HEK293 (cell line): ENCODE results near the gene CTIF.

Experiments used
- CTCF ChIA-PET: fragments of 350-600 bp; formaldehyde crosslinking; extraction: SDS; loops from one replicate; lab custom pipeline; 2021; ENCODE audit warnings: antibody characterized with exemption; lab: Yijun Ruan, JAX
- POLR2A ChIA-PET: fragments of 300-600 bp; formaldehyde crosslinking; extraction: SDS; loops from one replicate; lab custom pipeline; 2020; ENCODE audit warnings: antibody characterized with exemption, inconsistent platforms; lab: Yijun Ruan, JAX
- H3K27ac ChIP-seq: fragments of 200-500 bp; sonication (Bioruptor generic); 2 replicates; pipeline ENCODE4 v1.5.1; 2014; ENCODE audit warnings: low read depth, low read length, control low read depth, inconsistent platforms; ENCODE audit errors: extremely low read depth
- H3K36me3 ChIP-seq, 2 experiments: fragments of 200-500 bp in 1 of 2; sonication (Bioruptor generic) in 1 of 2; 1 replicate in 1 of 2; 2 replicates in 1 of 2; pipeline ENCODE4 v1.5.1; 2014 to 2017; ENCODE audit warnings: inconsistent platforms in 2 of 2, low read length in 2 of 2; ENCODE audit not compliant: control insufficient read depth in 2 of 2, insufficient read depth in 1 of 2
- H3K4me1 ChIP-seq: fragments of 200-500 bp; sonication (Bioruptor generic); 2 replicates; pipeline ENCODE4 v1.5.1; 2014; ENCODE audit warnings: mild to moderate bottlenecking, low read length, inconsistent platforms; ENCODE audit not compliant: control insufficient read depth, insufficient read depth
- H3K4me3 ChIP-seq: 2 replicates; pipeline ENCODE4 v1.5.1; 2011; ENCODE audit warnings: low read depth, mild to moderate bottlenecking, control low read depth, low read length, moderate library complexity
- H3K9me3 ChIP-seq: fragments of 200-500 bp; sonication (Bioruptor generic); 2 replicates; pipeline ENCODE4 v1.5.1; 2014; ENCODE audit warnings: low read depth, low read length, inconsistent platforms; ENCODE audit not compliant: control insufficient read depth, insufficient read depth
- ATF2 ChIP-seq: fragments of 450-650 bp; formaldehyde crosslinking; IDR thresholded peaks from 2 replicates; pipeline ENCODE4 v1.5.1; 2016; ENCODE audit warnings: missing biosample characterization, missing genetic modification characterization, low read depth
- FEZF1 ChIP-seq: fragments of 450-650 bp; formaldehyde crosslinking; IDR thresholded peaks from 2 replicates; pipeline ENCODE4 v1.5.1; 2016; ENCODE audit warnings: missing biosample characterization, missing genetic modification characterization
- HOXD13 ChIP-seq: sonication (generic); formaldehyde crosslinking; IDR thresholded peaks from 2 replicates; pipeline ENCODE4 v1.8.0; 2022; ENCODE audit warnings: missing genetic modification reagents, borderline replicate concordance
- MYNN ChIP-seq: fragments of 450-650 bp; formaldehyde crosslinking; IDR thresholded peaks from 2 replicates; pipeline ENCODE4 v1.5.1; 2016; ENCODE audit warnings: missing biosample characterization, missing genetic modification characterization, borderline replicate concordance
- SCRT1 ChIP-seq: fragments of 450-650 bp; formaldehyde crosslinking; IDR thresholded peaks from 2 replicates; pipeline ENCODE4 v1.5.1; 2016; ENCODE audit warnings: missing biosample characterization, missing genetic modification characterization, borderline replicate concordance
- SP7 ChIP-seq: fragments of 450-650 bp; formaldehyde crosslinking; IDR thresholded peaks from 2 replicates; pipeline ENCODE4 v1.5.1; 2016; ENCODE audit warnings: missing biosample characterization, missing genetic modification characterization
- ZBTB11 ChIP-seq: fragments of 450-650 bp; formaldehyde crosslinking; conservative IDR thresholded peaks from 2 replicates; pipeline ENCODE4 v1.5.1; 2016; ENCODE audit warnings: low read depth, missing biosample characterization, missing genetic modification characterization
- ZBTB26 ChIP-seq: fragments of 450-650 bp; formaldehyde crosslinking; optimal IDR thresholded peaks from 2 replicates; pipeline ENCODE3; 2016; ENCODE audit warnings: missing biosample characterization, mild to moderate bottlenecking, missing genetic modification characterization
- ZBTB6 ChIP-seq: fragments of 450-650 bp; formaldehyde crosslinking; IDR thresholded peaks from 2 replicates; pipeline ENCODE4 v1.5.1; 2017; ENCODE audit warnings: missing biosample characterization, missing genetic modification characterization
- ZNF114 ChIP-seq: fragments of 450-650 bp; formaldehyde crosslinking; IDR thresholded peaks from 2 replicates; pipeline ENCODE4 v1.5.0; 2017; ENCODE audit warnings: missing biosample characterization, missing genetic modification characterization
- ZNF132 ChIP-seq: fragments of 450-650 bp; formaldehyde crosslinking; IDR thresholded peaks from 2 replicates; pipeline ENCODE4 v1.5.1; 2017; ENCODE audit warnings: missing biosample characterization, missing genetic modification characterization, borderline replicate concordance
- ZNF223 ChIP-seq: fragments of 450-650 bp; formaldehyde crosslinking; IDR thresholded peaks from 2 replicates; pipeline ENCODE4 v1.5.1; 2016; ENCODE audit warnings: missing biosample characterization, missing genetic modification characterization
- ZNF37A ChIP-seq: fragments of 450-650 bp; IDR thresholded peaks from 2 replicates; pipeline ENCODE4 v1.5.1; 2018; ENCODE audit warnings: missing biosample characterization, missing genetic modification characterization
- ZNF398 ChIP-seq: fragments of 450-650 bp; formaldehyde crosslinking; IDR thresholded peaks from 2 replicates; pipeline ENCODE4 v1.5.1; 2017; ENCODE audit warnings: missing biosample characterization, missing genetic modification characterization
- ZNF404 ChIP-seq: fragments of 450-650 bp; formaldehyde crosslinking; IDR thresholded peaks from 2 replicates; pipeline ENCODE4 v1.5.1; 2017; ENCODE audit warnings: missing biosample characterization, missing genetic modification characterization
- ZNF449 ChIP-seq: fragments of 450-650 bp; formaldehyde crosslinking; IDR thresholded peaks from 2 replicates; pipeline ENCODE4 v1.5.1; 2017; ENCODE audit warnings: missing biosample characterization, mild to moderate bottlenecking, missing genetic modification characterization, moderate library complexity
- ZNF473 ChIP-seq: fragments of 450-650 bp; formaldehyde crosslinking; IDR thresholded peaks from 2 replicates; pipeline ENCODE4 v1.5.1; 2017; ENCODE audit warnings: missing biosample characterization, missing genetic modification characterization
- ZNF501 ChIP-seq: fragments of 450-650 bp; formaldehyde crosslinking; IDR thresholded peaks from 2 replicates; pipeline ENCODE4 v1.5.1; 2016; ENCODE audit warnings: missing biosample characterization, missing genetic modification characterization
- ZNF521 ChIP-seq: fragments of 450-650 bp; formaldehyde crosslinking; IDR thresholded peaks from 2 replicates; pipeline ENCODE4 v1.5.1; 2017; ENCODE audit warnings: missing biosample characterization, mild to moderate bottlenecking, missing genetic modification characterization
- ZNF558 ChIP-seq: fragments of 450-650 bp; formaldehyde crosslinking; IDR thresholded peaks from 2 replicates; pipeline ENCODE4 v1.5.1; 2016; ENCODE audit warnings: missing biosample characterization, missing genetic modification characterization
- ZNF585B ChIP-seq: fragments of 450-650 bp; formaldehyde crosslinking; IDR thresholded peaks from 2 replicates; pipeline ENCODE4 v1.5.1; 2016; ENCODE audit warnings: missing biosample characterization, missing genetic modification characterization
- ZNF624 ChIP-seq: fragments of 450-650 bp; formaldehyde crosslinking; IDR thresholded peaks from 2 replicates; pipeline ENCODE4 v1.5.1; 2017; ENCODE audit warnings: missing biosample characterization, missing genetic modification characterization
- ZNF660 ChIP-seq: fragments of 450-650 bp; IDR thresholded peaks from 2 replicates; pipeline ENCODE4 v1.5.1; 2018; ENCODE audit warnings: missing biosample characterization, mild to moderate bottlenecking, missing genetic modification characterization
- ZNF707 ChIP-seq: fragments of 450-650 bp; formaldehyde crosslinking; IDR thresholded peaks from 2 replicates; pipeline ENCODE4 v1.5.1; 2016; ENCODE audit warnings: missing biosample characterization, missing genetic modification characterization
- ZNF76 ChIP-seq: fragments of 450-650 bp; formaldehyde crosslinking; IDR thresholded peaks from 2 replicates; pipeline ENCODE4; 2016; ENCODE audit warnings: low read depth, missing biosample characterization, missing genetic modification characterization, borderline replicate concordance

The CTIF gene

GRCh38 chr18:48700446-48700845 lies 161.6 kb downstream of the CTIF start:
- ChIA-PET CTCF (no interaction called here), POLR2A (no interaction called here)
- no peak for TF ChIP-seq HOXD13 (CRISPR knock-in tag)
- no peak for TF ChIP-seq ZNF501 (tag by site-specific recombination)
- no peak for TF ChIP-seq ZNF585B (tag by site-specific recombination)
- no peak for TF ChIP-seq ZNF558 (tag by site-specific recombination)
- no peak for TF ChIP-seq FEZF1 (tag by site-specific recombination)
- no peak for TF ChIP-seq SCRT1 (tag by site-specific recombination)
- TF ChIP-seq ZBTB6 (tag by site-specific recombination) = no peak
- no peak for TF ChIP-seq ZNF114
- TF ChIP-seq ZNF521 (tag by site-specific recombination) = no peak
- TF ChIP-seq, all 188 proteins: peak for 0

GRCh38 chr18:48702346-48703027 lies 163.7 kb downstream of the CTIF start:
- H3K36me3 ChIP-seq = no peaks in the 10 kb centered on the region
- no peak overlapping the region for H3K4me3 ChIP-seq
- H3K9me3 ChIP-seq = no peaks in the 10 kb centered on the region
- CTCF ChIA-PET = interaction anchor here (0.6 to 1.4 kb wide), 3 partner anchors 25 to 1004 kb away, joined by 3 to 5 read pairs (median 3); no protein-coding TSS in a partner anchor
- H3K27ac ChIP-seq = no peak overlapping the region
- POLR2A ChIA-PET = no interaction called here
- H3K4me1 ChIP-seq = no peaks in the 10 kb centered on the region
- TF ChIP-seq ZNF404 (tag by site-specific recombination) (no peak), ATF2 (no peak), ZNF37A (no peak), ZNF624 (tag by site-specific recombination) (no peak), ZNF707 (tag by site-specific recombination) (no peak), ZNF398 (tag by site-specific recombination) (no peak), ZNF223 (tag by site-specific recombination) (no peak), ZNF473 (tag by site-specific recombination) (no peak), ZBTB26 (tag by site-specific recombination) (no peak), MYNN (no peak), ZBTB11 (no peak), ZNF132 (tag by site-specific recombination) (no peak), ZNF449 (tag by site-specific recombination) (no peak), SP7 (tag by site-specific recombination) (no peak), ZNF76 (no peak), ZNF660 (tag by site-specific recombination) (no peak)

More at GRCh38 chr18:48700446-48700845, 161.6 kb downstream of the CTIF start:
- Histone ChIP-seq H3K36me3 (no peaks in the 10 kb centered on the region), H3K4me1 (no peaks in the 10 kb centered on the region), H3K27ac (no peak overlapping the region), H3K4me3 (no peak overlapping the region), H3K9me3 (no peaks in the 10 kb centered on the region)
